ENCODE measurements around the gene KIF5C. TPM values are rescaled to one million over a fixed set of nuclear protein-coding genes. Genes with fewer than 3 reads are reported as not detected.

Gene KIF5C
- polyA plus RNA-seq, 1 donor (not counting 4 experiments of a cell fraction or from before 2014, with no cell fraction given), result 0.03 TPM

GRCh38 chr2:149000158-149000938 lies 125.3 kb downstream of the KIF5C start:
- Histone ChIP-seq H3K9me3 (ENCODE audit: control insufficient read depth, low read depth, low read length) (no peaks in the 10 kb centered on the region), H3K4me3 (ENCODE audit: control insufficient read depth in 2 of 3, extremely low read depth in 1 of 3, insufficient read depth in 2 of 3, low read depth in 1 of 3, low read length in 3 of 3) (no peak overlapping the region), H3K27me3 (ENCODE audit: control insufficient read depth, extremely low read depth, insufficient read depth, low read length) (peaks cover 7% of the 10 kb centered on the region), H3K36me3 (ENCODE audit: control insufficient read depth in 2 of 2, extremely low read depth in 1 of 2, insufficient read depth in 2 of 2, low read length in 2 of 2) (no peaks in the 10 kb centered on the region), H3K4me2 (ENCODE audit: control insufficient read depth, extremely low read depth, insufficient read depth, low read depth, low read length) (no peak overlapping the region), H2AFZ (ENCODE audit: control insufficient read depth, low read length) (no peak overlapping the region), H3K27ac (ENCODE audit: control insufficient read depth, insufficient read depth, low read length) (no peak overlapping the region), H3K9me1 (ENCODE audit: control insufficient read depth, extremely low read depth, insufficient read depth, low read length) (no peaks in the 10 kb centered on the region), H3K79me2 (ENCODE audit: control insufficient read depth, insufficient read depth, low read length) (no peaks in the 10 kb centered on the region), H3K4me1 (ENCODE audit: control insufficient read depth, extremely low read depth, insufficient read depth, low read length) (peaks cover 5% of the 10 kb centered on the region), H4K20me1 (ENCODE audit: control insufficient read depth, extremely low read depth, insufficient read depth, low read length) (no peaks in the 10 kb centered on the region), H3K9ac (ENCODE audit: control insufficient read depth, extremely low read depth, insufficient read depth, low read length) (no peak overlapping the region)
- no peak for FAIRE-seq
- TF ChIP-seq EZH2 (IDR thresholded peaks at IDR 0.05; ENCODE audit: low read length), result no peak
- TF ChIP-seq, protein P1, sequence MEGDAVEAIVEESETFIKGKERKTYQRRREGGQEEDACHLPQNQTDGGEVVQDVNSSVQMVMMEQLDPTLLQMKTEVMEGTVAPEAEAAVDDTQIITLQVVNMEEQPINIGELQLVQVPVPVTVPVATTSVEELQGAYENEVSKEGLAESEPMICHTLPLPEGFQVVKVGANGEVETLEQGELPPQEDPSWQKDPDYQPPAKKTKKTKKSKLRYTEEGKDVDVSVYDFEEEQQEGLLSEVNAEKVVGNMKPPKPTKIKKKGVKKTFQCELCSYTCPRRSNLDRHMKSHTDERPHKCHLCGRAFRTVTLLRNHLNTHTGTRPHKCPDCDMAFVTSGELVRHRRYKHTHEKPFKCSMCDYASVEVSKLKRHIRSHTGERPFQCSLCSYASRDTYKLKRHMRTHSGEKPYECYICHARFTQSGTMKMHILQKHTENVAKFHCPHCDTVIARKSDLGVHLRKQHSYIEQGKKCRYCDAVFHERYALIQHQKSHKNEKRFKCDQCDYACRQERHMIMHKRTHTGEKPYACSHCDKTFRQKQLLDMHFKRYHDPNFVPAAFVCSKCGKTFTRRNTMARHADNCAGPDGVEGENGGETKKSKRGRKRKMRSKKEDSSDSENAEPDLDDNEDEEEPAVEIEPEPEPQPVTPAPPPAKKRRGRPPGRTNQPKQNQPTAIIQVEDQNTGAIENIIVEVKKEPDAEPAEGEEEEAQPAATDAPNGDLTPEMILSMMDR (optimal IDR thresholded peaks at IDR 0.05 in 1 of 3, IDR thresholded peaks at IDR 0.05 in 1 of 3, conservative IDR thresholded peaks at IDR 0.05 in 1 of 3; ENCODE audit: extremely low read depth in 1 of 3, insufficient read depth in 2 of 3, low read length in 3 of 3), result no peak
- DNase-seq (ENCODE audit: low read depth, low spot score), result no peak
- dilution Hi-C loops (cut with MboI; ENCODE audit: extremely low pct_ligation_motif_present, low sequenced_read_pairs), result no loop called here

DNA sequence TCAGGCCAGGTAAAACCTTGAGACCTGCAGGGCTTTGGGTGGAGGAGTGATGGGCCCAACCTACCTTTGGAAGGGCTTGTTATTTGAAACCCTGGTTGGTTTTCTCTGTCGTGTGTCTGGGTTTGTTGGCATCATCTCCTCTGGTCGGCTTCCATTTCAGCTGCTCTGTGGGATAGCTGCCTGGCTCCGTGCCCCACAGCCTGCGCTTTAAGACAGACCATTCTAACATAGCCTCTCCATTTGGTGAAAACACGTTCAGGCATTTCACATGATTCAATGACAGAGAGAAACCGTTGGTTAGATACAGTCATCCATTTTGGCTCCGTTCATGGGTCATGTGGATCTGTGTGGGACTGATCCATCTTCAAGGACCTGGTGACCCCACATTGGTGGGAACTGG lies 126.5 kb downstream of the KIF5C start:
- TF ChIP-seq EZH2 (IDR thresholded peaks at IDR 0.05; ENCODE audit: low read length), result no peak
- TF ChIP-seq, protein P1 (optimal IDR thresholded peaks at IDR 0.05 in 1 of 3, IDR thresholded peaks at IDR 0.05 in 1 of 3, conservative IDR thresholded peaks at IDR 0.05 in 1 of 3; ENCODE audit: extremely low read depth in 1 of 3, insufficient read depth in 2 of 3, low read length in 3 of 3), result no peak
- no peak overlapping the region for H3K9ac ChIP-seq (ENCODE audit: control insufficient read depth, extremely low read depth, insufficient read depth, low read length)
- dilution Hi-C loops (cut with MboI; ENCODE audit: extremely low pct_ligation_motif_present, low sequenced_read_pairs), result no loop called here
- DNase-seq (ENCODE audit: low read depth, low spot score) (no peak), FAIRE-seq (no peak)
- no peak overlapping the region for H3K4me3 ChIP-seq (ENCODE audit: control insufficient read depth in 2 of 3, extremely low read depth in 1 of 3, insufficient read depth in 2 of 3, low read depth in 1 of 3, low read length in 3 of 3)
- H3K36me3 ChIP-seq (ENCODE audit: control insufficient read depth in 2 of 2, extremely low read depth in 1 of 2, insufficient read depth in 2 of 2, low read length in 2 of 2), result no peaks in the 10 kb centered on the region
- no peaks in the 10 kb centered on the region for H3K9me3 ChIP-seq (ENCODE audit: control insufficient read depth, low read depth, low read length)
- H3K27ac ChIP-seq (ENCODE audit: control insufficient read depth, insufficient read depth, low read length), result no peak overlapping the region
- H3K4me1 ChIP-seq (ENCODE audit: control insufficient read depth, extremely low read depth, insufficient read depth, low read length), result peaks cover 7% of the 10 kb centered on the region
- no peak overlapping the region for H3K4me2 ChIP-seq (ENCODE audit: control insufficient read depth, extremely low read depth, insufficient read depth, low read depth, low read length)
- peaks cover 4% of the 10 kb centered on the region for H3K27me3 ChIP-seq (ENCODE audit: control insufficient read depth, extremely low read depth, insufficient read depth, low read length)
- no peaks in the 10 kb centered on the region for H3K79me2 ChIP-seq (ENCODE audit: control insufficient read depth, insufficient read depth, low read length)
- no peak overlapping the region for H2AFZ ChIP-seq (ENCODE audit: control insufficient read depth, low read length)
- no peaks in the 10 kb centered on the region for H4K20me1 ChIP-seq (ENCODE audit: control insufficient read depth, extremely low read depth, insufficient read depth, low read length)
- H3K9me1 ChIP-seq (ENCODE audit: control insufficient read depth, extremely low read depth, insufficient read depth, low read length), result no peaks in the 10 kb centered on the region
